PFSK-1 (cell line): Measurements from ENCODE around the gene CYB5D1.

Source experiments
- FOXP2 ChIP-seq: optimal IDR thresholded peaks from 2 replicates; pipeline ENCODE3; 2011; ENCODE audit warnings: borderline replicate concordance, control low read depth, inconsistent platforms; ENCODE audit not compliant: insufficient read depth; ENCODE audit errors: extremely low read length, extremely low read depth
- POLR2AphosphoS5 ChIP-seq: IDR thresholded peaks from 2 replicates; pipeline ENCODE4 v1.6.1; 2012; ENCODE audit warnings: low read depth, mild to moderate bottlenecking, control low read depth, low read length, moderate library complexity
- SIN3A ChIP-seq: IDR thresholded peaks from 2 replicates; pipeline ENCODE4 v1.6.1; 2012; ENCODE audit warnings: mild to moderate bottlenecking, low read length, moderate library complexity, borderline replicate concordance; ENCODE audit not compliant: insufficient read depth
- TAF1 ChIP-seq: IDR thresholded peaks from 2 replicates; pipeline ENCODE4 v1.6.1; 2012; ENCODE audit warnings: low read length, control low read depth, borderline replicate concordance; ENCODE audit not compliant: insufficient read depth
- TF ChIP-seq, protein P1 (sequence below), 2 experiments: IDR thresholded peaks; 2 replicates each; pipeline versions ENCODE4 v1.6.1 to v1.8.0; 2011 to 2012; ENCODE audit warnings: low read depth in 2 of 2, low read length in 2 of 2, control low read depth in 1 of 2, inconsistent platforms in 1 of 2, mild to moderate bottlenecking in 1 of 2, moderate library complexity in 1 of 2; ENCODE audit not compliant: insufficient read depth in 1 of 2

Gene CYB5D1

GRCh38 chr17:7831233-7831632 lies 26.6 kb upstream of the CYB5D1 start:
- no peak for TF ChIP-seq POLR2AphosphoS5
- no peak for TF ChIP-seq TAF1

GRCh38 chr17:7832431-7832830 lies 25.4 kb upstream of the CYB5D1 start:
- TF ChIP-seq TAF1 (no peak), SIN3A (no peak), POLR2AphosphoS5 (no peak), FOXP2 (no peak)
- TF ChIP-seq, protein P1, sequence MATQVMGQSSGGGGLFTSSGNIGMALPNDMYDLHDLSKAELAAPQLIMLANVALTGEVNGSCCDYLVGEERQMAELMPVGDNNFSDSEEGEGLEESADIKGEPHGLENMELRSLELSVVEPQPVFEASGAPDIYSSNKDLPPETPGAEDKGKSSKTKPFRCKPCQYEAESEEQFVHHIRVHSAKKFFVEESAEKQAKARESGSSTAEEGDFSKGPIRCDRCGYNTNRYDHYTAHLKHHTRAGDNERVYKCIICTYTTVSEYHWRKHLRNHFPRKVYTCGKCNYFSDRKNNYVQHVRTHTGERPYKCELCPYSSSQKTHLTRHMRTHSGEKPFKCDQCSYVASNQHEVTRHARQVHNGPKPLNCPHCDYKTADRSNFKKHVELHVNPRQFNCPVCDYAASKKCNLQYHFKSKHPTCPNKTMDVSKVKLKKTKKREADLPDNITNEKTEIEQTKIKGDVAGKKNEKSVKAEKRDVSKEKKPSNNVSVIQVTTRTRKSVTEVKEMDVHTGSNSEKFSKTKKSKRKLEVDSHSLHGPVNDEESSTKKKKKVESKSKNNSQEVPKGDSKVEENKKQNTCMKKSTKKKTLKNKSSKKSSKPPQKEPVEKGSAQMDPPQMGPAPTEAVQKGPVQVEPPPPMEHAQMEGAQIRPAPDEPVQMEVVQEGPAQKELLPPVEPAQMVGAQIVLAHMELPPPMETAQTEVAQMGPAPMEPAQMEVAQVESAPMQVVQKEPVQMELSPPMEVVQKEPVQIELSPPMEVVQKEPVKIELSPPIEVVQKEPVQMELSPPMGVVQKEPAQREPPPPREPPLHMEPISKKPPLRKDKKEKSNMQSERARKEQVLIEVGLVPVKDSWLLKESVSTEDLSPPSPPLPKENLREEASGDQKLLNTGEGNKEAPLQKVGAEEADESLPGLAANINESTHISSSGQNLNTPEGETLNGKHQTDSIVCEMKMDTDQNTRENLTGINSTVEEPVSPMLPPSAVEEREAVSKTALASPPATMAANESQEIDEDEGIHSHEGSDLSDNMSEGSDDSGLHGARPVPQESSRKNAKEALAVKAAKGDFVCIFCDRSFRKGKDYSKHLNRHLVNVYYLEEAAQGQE (IDR thresholded peaks at IDR 0.05; ENCODE audit: insufficient read depth in 1 of 2, low read depth in 2 of 2, low read length in 2 of 2) = no peak

- TF ChIP-seq POLR2AphosphoS5 (no peak), FOXP2 (no peak), SIN3A (no peak), TAF1 (no peak)
- TF ChIP-seq, protein P1 (IDR thresholded peaks at IDR 0.05; ENCODE audit: insufficient read depth in 1 of 2, low read depth in 2 of 2, low read length in 2 of 2) = no peak
Measured at GRCh38 chr17:7833011-7833794, 24.6 kb upstream of the CYB5D1 start.

GRCh38 chr17:7833795-7834541 lies 23.8 kb upstream of the CYB5D1 start, which contains the start of gene KDM6B:
TSS of gene KDM6B (plus strand) at chr17:7834217. CDS start at chr17:7845555, 11,338 bp downstream.
- 0 out of 2 replicates have a peak, but pooled peaks have one; percentile 34 for TF ChIP-seq POLR2AphosphoS5
- peak; percentile 33; the same call in 1 of the 2 replicates for TF ChIP-seq SIN3A
- TF ChIP-seq FOXP2 = no peak
- TF ChIP-seq TAF1 = no peak
- TF ChIP-seq, protein P1 (IDR thresholded peaks at IDR 0.05; ENCODE audit: insufficient read depth in 1 of 2, low read depth in 2 of 2, low read length in 2 of 2) = no peak

GRCh38 chr17:7834542-7834956 lies 23.3 kb upstream of the CYB5D1 start:
- no peak for TF ChIP-seq SIN3A
- TF ChIP-seq POLR2AphosphoS5 = no peak
- no peak for TF ChIP-seq FOXP2
- TF ChIP-seq TAF1 = no peak
- TF ChIP-seq, protein P1 (IDR thresholded peaks at IDR 0.05; ENCODE audit: insufficient read depth in 1 of 2, low read depth in 2 of 2, low read length in 2 of 2) = no peak
